Dendritic cell treated with granulocyte-macrophage colony-stimulating factor and Interleukin-4, amounts not matched to agents 40 ng/mL and 50 ng/mL, for 4 days (primary cell): ENCODE results near the gene SPTBN1.

ENCODE experiments used
- H3K27ac Mint-ChIP-seq: one replicate; pipeline ENCODE4 v1.8.0; 2022; ENCODE audit warnings: mild to moderate bottlenecking, mixed read lengths
- H3K27me3 Mint-ChIP-seq: one replicate; pipeline ENCODE4 v1.8.0; 2022; ENCODE audit warnings: mild to moderate bottlenecking, mixed read lengths
- H3K36me3 Mint-ChIP-seq: one replicate; pipeline ENCODE4 v1.8.0; 2022; ENCODE audit warnings: low read depth, mixed read lengths
- H3K4me1 Mint-ChIP-seq: one replicate; pipeline ENCODE4 v1.8.0; 2022; ENCODE audit warnings: low read depth, mixed read lengths
- H3K4me3 Mint-ChIP-seq: one replicate; pipeline ENCODE4 v1.8.0; 2022; ENCODE audit warnings: mild to moderate bottlenecking, moderate library complexity, mixed read lengths
- H3K9me3 Mint-ChIP-seq: one replicate; pipeline ENCODE4 v1.8.0; 2022; ENCODE audit warnings: mixed read lengths
- intact Hi-C: fragments of 100-400 bp; cut with micrococcal nuclease; formaldehyde crosslinking; loops from one replicate; pipeline ENCODE4 v1.15.0; 2022

The SPTBN1 gene

GRCh38 chr2:54444503-54444902, 11.6 kb upstream of the SPTBN1 start:
- no peaks in the 10 kb centered on the region for H3K36me3 Mint-ChIP-seq
- H3K27me3 Mint-ChIP-seq, result peaks cover under 1% of the 10 kb centered on the region
- no peak overlapping the region for H3K27ac Mint-ChIP-seq
- no peaks in the 10 kb centered on the region for H3K9me3 Mint-ChIP-seq
- H3K4me3 Mint-ChIP-seq, result no peak overlapping the region
- H3K4me1 Mint-ChIP-seq, result no peaks in the 10 kb centered on the region
- intact Hi-C loops, result no loop called here

DNA sequence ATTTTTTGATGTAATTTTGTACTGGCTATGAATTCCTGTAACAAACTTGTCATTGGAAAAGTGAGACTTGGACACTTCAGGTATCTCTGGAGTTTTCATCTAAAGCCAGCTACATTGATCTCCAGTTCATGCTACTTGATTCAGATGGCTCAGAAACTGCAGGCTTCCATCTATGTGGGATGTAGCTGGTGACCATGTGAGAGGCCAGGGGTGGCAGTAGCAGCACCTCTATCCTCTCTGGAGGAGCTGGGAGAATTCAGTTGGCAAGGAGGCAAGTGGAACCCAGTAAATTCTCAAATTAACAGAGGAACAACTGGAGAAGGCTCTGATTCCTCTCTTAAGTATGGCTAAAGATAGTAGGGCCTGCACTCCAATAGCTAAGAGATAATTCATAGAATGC, 10.0 kb upstream of the SPTBN1 start:
- Mint-ChIP-seq H3K27ac (no peak overlapping the region), H3K36me3 (no peaks in the 10 kb centered on the region), H3K9me3 (no peaks in the 10 kb centered on the region), H3K4me1 (no peaks in the 10 kb centered on the region), H3K4me3 (no peak overlapping the region), H3K27me3 (peaks cover 3% of the 10 kb centered on the region)
- intact Hi-C loops, result no loop called here

- Mint-ChIP-seq H3K27me3 (peaks cover 3% of the 10 kb centered on the region), H3K27ac (no peak overlapping the region), H3K4me3 (no peak overlapping the region), H3K36me3 (no peaks in the 10 kb centered on the region), H3K4me1 (no peaks in the 10 kb centered on the region), H3K9me3 (no peaks in the 10 kb centered on the region)
- intact Hi-C loops, result no loop called here
Measured at GRCh38 chr2:54446625-54447024, 9.5 kb upstream of the SPTBN1 start.

DNA sequence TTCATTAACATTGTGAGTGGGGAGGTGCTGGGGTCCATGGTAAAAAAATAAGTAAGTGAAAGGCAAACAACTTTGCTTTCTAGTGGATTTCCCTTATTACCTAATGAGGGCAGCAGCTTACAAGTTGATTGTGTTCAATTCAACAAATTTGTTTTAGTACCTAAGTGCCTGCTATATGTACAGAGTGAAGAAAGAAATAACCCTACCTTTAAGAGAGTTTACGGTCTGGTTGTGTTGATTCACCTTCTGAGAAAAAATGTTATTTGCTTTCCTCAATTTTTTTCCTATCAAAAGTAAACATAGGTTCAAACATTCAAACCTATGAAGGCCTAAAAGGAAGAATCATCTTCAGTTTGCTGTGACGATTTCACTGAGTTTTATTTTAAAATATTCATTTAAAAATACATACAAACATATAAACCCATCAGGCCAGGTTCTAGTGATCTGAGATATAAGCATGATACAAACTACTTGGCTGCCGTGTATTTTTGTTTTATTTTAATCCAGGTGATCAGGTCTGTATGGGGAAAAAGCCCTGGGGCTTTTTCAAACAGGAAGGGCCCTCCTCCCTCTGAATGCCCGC, 1.5 kb upstream of the SPTBN1 start:
- Mint-ChIP-seq H3K9me3 (no peaks in the 10 kb centered on the region), H3K4me3 (no peak overlapping the region), H3K27ac (no peak overlapping the region), H3K36me3 (no peaks in the 10 kb centered on the region), H3K4me1 (peaks cover 19% of the 10 kb centered on the region), H3K27me3 (peaks cover 43% of the 10 kb centered on the region)
- intact Hi-C loops, result no loop called here

GRCh38 chr2:54455131-54455562, 980 bp upstream of the SPTBN1 start:
- Mint-ChIP-seq H3K27ac (no peak overlapping the region), H3K36me3 (no peaks in the 10 kb centered on the region), H3K27me3 (peaks cover 45% of the 10 kb centered on the region), H3K4me1 (peaks cover 19% of the 10 kb centered on the region), H3K4me3 (peak overlapping the region; percentile 49), H3K9me3 (no peaks in the 10 kb centered on the region)
- intact Hi-C loops, result no loop called here

DNA sequence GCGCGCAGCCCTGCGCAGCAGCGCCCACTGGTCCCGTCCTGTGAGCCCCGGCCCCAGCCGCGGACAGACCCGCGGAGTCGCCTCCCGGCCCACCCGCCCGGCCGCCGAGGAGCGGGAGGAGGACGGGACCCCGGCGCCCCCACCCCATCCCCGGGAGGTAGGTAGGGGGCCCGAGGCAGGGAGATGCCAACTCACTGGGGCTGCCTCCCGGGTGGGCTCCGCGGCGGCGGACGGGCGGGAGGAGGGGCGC, 160 bp downstream of the SPTBN1 start:
- peaks cover 19% of the 10 kb centered on the region for H3K4me1 Mint-ChIP-seq
- no peaks in the 10 kb centered on the region for H3K36me3 Mint-ChIP-seq
- peaks cover 55% of the 10 kb centered on the region for H3K27me3 Mint-ChIP-seq
- H3K9me3 Mint-ChIP-seq, result no peaks in the 10 kb centered on the region
- H3K27ac Mint-ChIP-seq, result no peak overlapping the region
- H3K4me3 Mint-ChIP-seq, result peak overlapping the region; percentile 34
- intact Hi-C loops, result no loop called here

DNA sequence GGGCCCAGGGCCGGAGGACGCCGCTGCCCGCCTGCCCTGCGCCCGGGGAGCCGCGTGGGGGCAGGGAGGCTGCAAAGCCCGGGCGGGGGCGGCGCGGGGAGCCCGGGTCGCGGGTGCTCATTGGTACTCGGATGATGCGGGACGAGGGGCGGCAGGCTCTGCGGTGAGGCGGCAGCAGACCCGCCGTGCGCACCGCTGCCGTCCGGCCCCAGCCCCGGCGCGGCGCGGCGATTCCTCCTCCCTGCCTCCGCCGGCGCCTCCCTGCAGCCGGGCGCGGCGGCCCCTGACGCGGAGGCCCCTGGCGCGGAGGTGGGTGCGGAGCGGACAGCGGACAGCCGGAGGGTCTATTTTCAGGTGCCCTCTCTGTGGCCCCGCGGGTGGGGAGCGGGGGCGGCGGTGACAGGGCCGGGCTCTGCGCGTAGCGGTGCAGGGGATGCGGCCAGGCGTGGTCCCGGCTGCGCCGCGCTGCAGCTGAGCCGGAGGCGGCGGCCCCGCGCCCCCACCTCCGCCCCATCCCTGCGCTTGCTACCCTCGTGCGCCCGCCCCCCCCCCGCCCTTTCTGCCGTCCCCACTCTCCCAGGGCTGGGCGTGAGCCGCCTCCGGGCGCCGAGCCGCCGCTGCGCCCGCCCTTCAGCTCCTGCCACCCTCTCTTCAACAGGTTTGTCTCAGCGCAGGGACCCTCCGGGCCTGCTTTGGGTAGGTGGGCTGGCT, 640 bp downstream of the SPTBN1 start:
- peaks cover 55% of the 10 kb centered on the region for H3K27me3 Mint-ChIP-seq
- H3K36me3 Mint-ChIP-seq, result no peaks in the 10 kb centered on the region
- intact Hi-C loops, result no loop called here
- no peaks in the 10 kb centered on the region for H3K9me3 Mint-ChIP-seq
- peaks cover 19% of the 10 kb centered on the region for H3K4me1 Mint-ChIP-seq
- peak overlapping the region; percentile 38 for H3K4me3 Mint-ChIP-seq
- H3K27ac Mint-ChIP-seq, result no peak overlapping the region

GRCh38 chr2:54457323-54458023, 1.3 kb downstream of the SPTBN1 start:
- no peaks in the 10 kb centered on the region for H3K36me3 Mint-ChIP-seq
- no peaks in the 10 kb centered on the region for H3K9me3 Mint-ChIP-seq
- peak overlapping the region; percentile 38 for H3K4me3 Mint-ChIP-seq
- no peak overlapping the region for H3K27ac Mint-ChIP-seq
- intact Hi-C loops, result no loop called here
- H3K4me1 Mint-ChIP-seq, result peaks cover 19% of the 10 kb centered on the region
- peaks cover 55% of the 10 kb centered on the region for H3K27me3 Mint-ChIP-seq

DNA sequence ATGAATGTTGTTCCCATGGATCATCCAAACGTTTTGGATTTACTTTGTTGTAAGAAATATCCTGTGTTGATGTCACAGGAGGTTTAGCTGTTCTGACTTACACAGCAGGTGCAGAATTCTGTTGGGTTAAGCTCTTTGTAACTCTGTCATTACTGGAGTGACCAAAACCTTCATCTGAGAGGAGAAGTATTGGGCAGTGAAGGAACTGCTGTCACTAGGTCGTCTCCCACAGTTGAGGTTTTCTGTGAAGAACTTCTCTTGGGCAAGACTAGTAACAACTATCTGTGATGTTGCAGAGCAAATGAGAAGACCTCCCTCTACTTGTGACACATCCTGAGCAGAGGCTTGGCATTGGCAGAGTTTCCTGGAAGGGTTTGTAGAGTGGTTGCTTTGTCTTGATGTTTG, 2.9 kb downstream of the SPTBN1 start:
- Mint-ChIP-seq H3K27me3 (peaks cover 52% of the 10 kb centered on the region), H3K9me3 (no peaks in the 10 kb centered on the region), H3K4me3 (no peak overlapping the region), H3K4me1 (peaks cover 19% of the 10 kb centered on the region), H3K36me3 (no peaks in the 10 kb centered on the region), H3K27ac (no peak overlapping the region)
- intact Hi-C loops, result no loop called here

DNA sequence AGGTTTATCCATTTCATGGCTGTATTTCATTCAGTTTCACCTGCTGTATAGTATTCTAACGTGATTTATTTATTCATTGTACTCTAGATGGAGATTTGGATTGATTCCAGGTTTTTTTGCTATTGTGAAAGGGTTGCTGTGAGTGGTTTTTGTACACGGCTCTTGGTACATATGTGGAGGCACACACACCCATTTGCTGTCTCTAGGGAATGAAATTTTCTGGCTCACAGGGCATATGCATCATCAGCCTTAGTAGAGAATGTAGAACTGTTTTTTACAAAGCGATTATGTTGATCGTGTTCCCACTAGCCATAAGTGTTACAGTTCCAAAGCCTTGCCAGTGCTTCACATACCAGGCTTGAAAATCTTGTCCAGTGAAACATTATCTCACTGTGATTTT, 5.1 kb downstream of the SPTBN1 start:
- H3K27me3 Mint-ChIP-seq, result peaks cover 37% of the 10 kb centered on the region

GRCh38 chr2:54464341-54464740, 8.2 kb downstream of the SPTBN1 start:
- Mint-ChIP-seq H3K27ac (no peak overlapping the region), H3K36me3 (no peaks in the 10 kb centered on the region), H3K4me1 (no peaks in the 10 kb centered on the region), H3K4me3 (no peak overlapping the region), H3K9me3 (no peaks in the 10 kb centered on the region), H3K27me3 (peaks cover 17% of the 10 kb centered on the region)
- intact Hi-C loops, result no loop called here

More for the DNA sequence above, 5.1 kb downstream of the SPTBN1 start:
- Mint-ChIP-seq H3K27ac (no peak overlapping the region), H3K9me3 (no peaks in the 10 kb centered on the region), H3K36me3 (no peaks in the 10 kb centered on the region), H3K4me1 (peaks cover 9% of the 10 kb centered on the region), H3K4me3 (no peak overlapping the region)
- intact Hi-C loops, result no loop called here

DNA sequence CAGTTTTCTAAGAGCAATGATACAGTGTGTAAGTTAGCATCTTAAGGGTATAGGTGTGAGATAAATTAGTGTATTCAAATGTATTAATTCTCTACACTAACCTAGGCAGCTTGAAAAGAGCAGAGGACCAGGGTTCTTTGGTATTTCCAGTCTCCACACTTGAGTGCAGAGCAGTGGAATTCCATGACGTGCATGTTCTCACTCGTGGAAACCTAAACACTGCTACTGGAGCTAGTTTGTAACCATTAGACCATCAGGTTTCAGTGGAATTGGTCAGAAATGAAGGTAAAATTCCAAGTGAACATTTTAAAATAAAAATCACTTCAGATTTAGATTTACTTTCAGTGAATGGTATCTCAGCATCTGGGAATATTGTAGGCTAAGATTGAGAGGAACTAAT, 9.0 kb downstream of the SPTBN1 start:
- Mint-ChIP-seq H3K36me3 (no peaks in the 10 kb centered on the region), H3K4me1 (no peaks in the 10 kb centered on the region), H3K27ac (no peak overlapping the region), H3K4me3 (no peak overlapping the region), H3K9me3 (no peaks in the 10 kb centered on the region), H3K27me3 (peaks cover 12% of the 10 kb centered on the region)
- intact Hi-C loops, result no loop called here

GRCh38 chr2:54466870-54467269, 10.7 kb downstream of the SPTBN1 start:
- H3K4me1 Mint-ChIP-seq, result no peaks in the 10 kb centered on the region
- H3K27ac Mint-ChIP-seq, result no peak overlapping the region
- H3K4me3 Mint-ChIP-seq, result no peak overlapping the region
- peaks cover 2% of the 10 kb centered on the region for H3K27me3 Mint-ChIP-seq
- H3K9me3 Mint-ChIP-seq, result no peaks in the 10 kb centered on the region
- H3K36me3 Mint-ChIP-seq, result no peaks in the 10 kb centered on the region
- intact Hi-C loops, result no loop called here

DNA sequence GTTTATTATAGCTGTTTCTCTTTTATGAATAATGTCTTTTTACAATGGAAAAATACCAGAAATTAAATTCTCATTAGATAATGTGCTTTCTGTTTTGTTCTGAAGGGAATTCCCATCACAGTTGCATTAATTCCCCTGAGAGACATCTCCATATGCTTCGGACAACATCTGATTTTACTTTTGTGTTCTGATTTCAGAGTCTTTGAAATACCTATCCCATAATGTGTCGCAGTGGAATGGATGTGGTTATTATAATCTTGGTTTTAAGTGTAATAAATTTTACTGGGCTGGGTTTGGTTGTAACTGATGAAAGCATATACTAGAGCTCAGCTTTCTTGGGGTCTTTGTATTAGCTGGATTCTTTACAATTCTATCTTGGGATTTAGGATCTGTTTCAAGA, 12.5 kb downstream of the SPTBN1 start:
- no peaks in the 10 kb centered on the region for H3K36me3 Mint-ChIP-seq
- H3K27me3 Mint-ChIP-seq, result no peaks in the 10 kb centered on the region
- H3K27ac Mint-ChIP-seq, result no peak overlapping the region
- intact Hi-C loops, result no loop called here
- H3K9me3 Mint-ChIP-seq, result no peaks in the 10 kb centered on the region
- no peak overlapping the region for H3K4me3 Mint-ChIP-seq
- no peaks in the 10 kb centered on the region for H3K4me1 Mint-ChIP-seq
